Fibroblast of lung (primary cell): ENCODE data around the gene CEP20. TPM values are rescaled to one million over a fixed set of nuclear protein-coding genes. Genes with fewer than 3 reads are reported as not detected.

Source experiments
- DNase-seq, 2 donors: peaks; one replicate each; pipeline versions ENCODE4 v3.0.0 to v3.0.0-alpha.2; 2010; ENCODE audit warnings: low read depth in 2 of 2
- H2AFZ ChIP-seq: 2 replicates; pipeline ENCODE4 v1.5.1; 2012; ENCODE audit warnings: low read length, control low read depth, inconsistent platforms
- H3K27ac ChIP-seq: 2 replicates; pipeline ENCODE4 v1.5.1; 2011; ENCODE audit warnings: low read length, control low read depth; ENCODE audit not compliant: insufficient read depth
- H3K27me3 ChIP-seq: 2 replicates; pipeline ENCODE4 v1.5.1; 2011; ENCODE audit warnings: mild to moderate bottlenecking, low read length; ENCODE audit not compliant: control insufficient read depth, insufficient read depth
- H3K36me3 ChIP-seq: 2 replicates; pipeline ENCODE4 v1.5.1; 2011; ENCODE audit warnings: low read length; ENCODE audit not compliant: control insufficient read depth, insufficient read depth
- H3K4me1 ChIP-seq: 2 replicates; pipeline ENCODE4 v1.5.1; 2011; ENCODE audit warnings: low read length; ENCODE audit not compliant: control insufficient read depth, insufficient read depth; ENCODE audit errors: extremely low read depth
- H3K4me2 ChIP-seq: 2 replicates; pipeline ENCODE4 v1.5.1; 2011; ENCODE audit warnings: low read length, control low read depth; ENCODE audit not compliant: insufficient read depth; ENCODE audit errors: extremely low read depth
- H3K4me3 ChIP-seq, 4 experiments: fragments of 200-600 bp in 1 of 4; sonication (generic) in 1 of 4; replicated peaks in 1 of 4; 2 replicates each; pipeline ENCODE4 v1.5.1; 2011 to 2016; ENCODE audit warnings: low read length in 4 of 4, low read depth in 3 of 4, mild to moderate bottlenecking in 3 of 4, control low read depth in 2 of 4, inconsistent platforms in 1 of 4, mixed read lengths in 1 of 4; ENCODE audit not compliant: insufficient read depth in 1 of 4; ENCODE audit errors: control extremely low read depth in 1 of 4
- H3K79me2 ChIP-seq: 2 replicates; pipeline ENCODE4 v1.5.1; 2012; ENCODE audit warnings: mild to moderate bottlenecking, low read length, inconsistent platforms; ENCODE audit not compliant: control insufficient read depth, insufficient read depth
- H3K9ac ChIP-seq: 2 replicates; pipeline ENCODE4 v1.5.1; 2011; ENCODE audit warnings: mild to moderate bottlenecking, low read length, control low read depth; ENCODE audit not compliant: insufficient read depth
- H3K9me3 ChIP-seq: 2 replicates; pipeline ENCODE4 v1.5.1; 2012; ENCODE audit warnings: low read depth, low read length; ENCODE audit not compliant: control insufficient read depth, insufficient read depth
- H4K20me1 ChIP-seq: 2 replicates; pipeline ENCODE4 v1.5.1; 2011; ENCODE audit warnings: low read length; ENCODE audit not compliant: control insufficient read depth, insufficient read depth; ENCODE audit errors: extremely low read depth
- CTCF ChIP-seq, 2 donors: IDR thresholded peaks in 1 of 2; conservative IDR thresholded peaks in 1 of 2; 1 replicate in 1 of 2; 2 replicates in 1 of 2; pipeline ENCODE4 v1.5.1; 2011 to 2012; ENCODE audit warnings: low read length in 2 of 2, control low read depth in 1 of 2, inconsistent platforms in 1 of 2, low read depth in 1 of 2, mild to moderate bottlenecking in 1 of 2
- EZH2 ChIP-seq: IDR thresholded peaks from 2 replicates; pipeline ENCODE4 v1.5.1; 2012; ENCODE audit warnings: low read length, control low read depth, mild to moderate bottlenecking; ENCODE audit errors: missing control alignments
- polyA plus RNA-seq, 2 donors: library from polyadenylated mRNA; depleted of rRNA in 1 of 2; stranded (reverse) in 1 of 2; unstranded in 1 of 2; fragments of >200 nt; gene quantifications; 2 replicates each; pipeline ENCODE4 v1.2.1, GENCODE V29; 2011 to 2012; ENCODE audit warnings: missing spikeins in 1 of 2
- total RNA-seq: library from RNA; depleted of rRNA; stranded (reverse); fragments of >200 nt; gene quantifications from 2 replicates; pipeline ENCODE4 v1.2.1, GENCODE V29; 2014

Gene CEP20
- total and polyA plus RNA-seq, 2 donors (not counting 1 experiment from before 2014, with no cell fraction given): 42.9 to 60.9 TPM

- no peak overlapping the region for H3K9ac ChIP-seq
- DNase-seq: no peak
These were observed 15.6 kb upstream of the CEP20 start for GRCh38 chr16:15903960-15904359.

GRCh38 chr16:15900901-15901500, 12.6 kb upstream of the CEP20 start:
- TF ChIP-seq CTCF (conservative IDR thresholded peaks at IDR 0.05 in 1 of 2, IDR thresholded peaks at IDR 0.05 in 1 of 2; ENCODE audit: low read depth in 1 of 2, low read length in 2 of 2) (no peak), EZH2 (no peak)

More at GRCh38 chr16:15903960-15904359, 15.6 kb upstream of the CEP20 start:
- H3K9me3 ChIP-seq: no peaks in the 10 kb centered on the region
- no peaks in the 10 kb centered on the region for H3K27me3 ChIP-seq
- no peaks in the 10 kb centered on the region for H3K36me3 ChIP-seq
- TF ChIP-seq CTCF (conservative IDR thresholded peaks at IDR 0.05 in 1 of 2, IDR thresholded peaks at IDR 0.05 in 1 of 2; ENCODE audit: low read depth in 1 of 2, low read length in 2 of 2) (no peak), EZH2 (no peak)
- H3K27ac ChIP-seq: no peak overlapping the region
- peaks cover 2% of the 10 kb centered on the region for H3K4me1 ChIP-seq
- H2AFZ ChIP-seq: no peak overlapping the region
- H3K79me2 ChIP-seq: no peaks in the 10 kb centered on the region
- no peak overlapping the region for H3K4me2 ChIP-seq
- H4K20me1 ChIP-seq: no peaks in the 10 kb centered on the region
- no peak overlapping the region for H3K4me3 ChIP-seq

GRCh38 chr16:15900357-15900756, 12.0 kb upstream of the CEP20 start:
- no peak overlapping the region for H3K4me3 ChIP-seq
- H3K4me2 ChIP-seq: no peak overlapping the region
- H3K27me3 ChIP-seq: no peaks in the 10 kb centered on the region
- TF ChIP-seq CTCF (conservative IDR thresholded peaks at IDR 0.05 in 1 of 2, IDR thresholded peaks at IDR 0.05 in 1 of 2; ENCODE audit: low read depth in 1 of 2, low read length in 2 of 2) (no peak), EZH2 (no peak)
- no peaks in the 10 kb centered on the region for H3K9me3 ChIP-seq
- no peak for DNase-seq
- H3K27ac ChIP-seq: no peak overlapping the region
- H3K9ac ChIP-seq: no peak overlapping the region
- H3K4me1 ChIP-seq: peaks cover 7% of the 10 kb centered on the region
- H2AFZ ChIP-seq: no peak overlapping the region
- no peaks in the 10 kb centered on the region for H4K20me1 ChIP-seq
- H3K79me2 ChIP-seq: no peaks in the 10 kb centered on the region
- no peaks in the 10 kb centered on the region for H3K36me3 ChIP-seq

More at GRCh38 chr16:15900901-15901500, 12.6 kb upstream of the CEP20 start:
- H3K27me3 ChIP-seq: no peaks in the 10 kb centered on the region
- no peak overlapping the region for H3K4me2 ChIP-seq
- H3K79me2 ChIP-seq: no peaks in the 10 kb centered on the region
- no peak overlapping the region for H3K9ac ChIP-seq
- H2AFZ ChIP-seq: no peak overlapping the region
- no peak overlapping the region for H3K27ac ChIP-seq
- no peaks in the 10 kb centered on the region for H3K36me3 ChIP-seq
- H4K20me1 ChIP-seq: no peaks in the 10 kb centered on the region
- H3K9me3 ChIP-seq: no peaks in the 10 kb centered on the region
- no peak overlapping the region for H3K4me3 ChIP-seq
- DNase-seq: no peak
- H3K4me1 ChIP-seq: peaks cover 7% of the 10 kb centered on the region
